Measurements from ENCODE around the gene RNU6-1. TPM values are rescaled to one million over a fixed set of nuclear protein-coding genes. Genes with fewer than 3 reads are reported as not detected.

RNU6-1 gene
- total and polyA plus RNA-seq, 2 donors (not counting 3 experiments of a cell fraction or from before 2014, with no cell fraction given) = not detected

DNA sequence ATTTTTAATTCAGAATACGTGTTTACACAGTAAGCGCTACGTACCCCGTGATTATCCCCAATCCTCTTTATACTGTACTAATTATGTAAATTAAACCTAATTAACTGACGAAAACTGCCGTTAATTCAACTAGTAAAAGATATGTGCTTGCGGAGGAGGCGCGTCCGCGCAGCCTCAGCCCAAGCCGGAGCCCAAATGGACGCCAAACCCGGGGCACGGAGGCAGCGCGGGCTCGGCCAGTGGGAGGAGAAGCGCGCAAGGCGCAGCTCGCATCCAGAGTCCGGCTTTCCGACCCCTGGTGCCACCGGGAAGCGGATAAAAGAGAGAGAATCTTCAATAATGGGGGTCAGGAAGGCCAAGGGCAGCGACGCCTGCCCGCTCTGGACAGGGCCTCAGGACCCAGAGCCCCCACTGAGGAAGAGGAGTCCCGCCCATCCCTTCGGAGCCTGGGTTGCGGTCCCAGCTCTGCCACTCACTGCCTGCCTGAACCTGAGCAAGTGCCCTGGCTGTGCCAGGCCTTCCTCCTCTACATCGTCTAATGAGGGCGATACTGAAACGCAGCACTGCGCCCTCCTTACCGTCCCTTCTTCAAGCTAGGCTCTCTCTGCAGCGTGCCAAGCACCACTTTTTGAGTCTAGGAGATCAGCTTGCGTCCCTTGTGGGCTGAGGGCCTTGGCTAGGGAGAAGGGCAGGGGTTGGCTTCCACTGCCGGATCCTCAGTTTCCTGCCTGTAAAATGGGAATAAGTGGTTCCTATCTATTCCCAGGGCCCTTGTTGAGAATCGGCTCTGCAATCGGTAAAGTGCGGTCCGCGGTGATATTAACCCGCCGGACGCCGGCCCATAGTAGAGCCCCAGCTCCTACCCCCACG is 19.5 kb downstream of the RNU6-1 start:
- dilution Hi-C loops (cut with MboI; ENCODE audit: extremely low pct_ligation_motif_present, low sequenced_read_pairs) = no loop called here

DNA sequence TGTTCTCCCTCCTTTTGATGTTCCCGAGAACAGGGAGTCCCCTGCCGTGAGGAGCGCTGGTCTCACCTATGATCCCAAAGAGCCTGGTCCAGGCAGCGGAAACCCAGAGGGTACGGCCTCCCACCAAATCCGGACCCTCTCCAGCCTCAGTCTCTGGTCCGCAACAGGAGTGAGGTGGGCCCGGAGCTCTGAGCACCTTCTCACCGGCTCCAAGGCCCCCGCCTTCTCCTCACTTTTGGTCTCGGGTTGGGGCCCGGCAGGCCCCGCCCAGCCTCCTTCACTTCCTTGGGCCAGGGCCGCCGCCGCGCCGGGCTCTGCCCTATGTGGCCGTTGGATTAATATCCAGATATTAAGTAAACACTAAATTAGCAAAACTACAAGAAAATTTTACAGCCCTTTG is 20.2 kb downstream of the RNU6-1 start:
- Histone ChIP-seq H3K9ac (replicated peaks; ENCODE audit: extremely low read depth, insufficient read depth, low read length) (no peak overlapping the region), H2AFZ (ENCODE audit: low read depth, low read length) (no peak overlapping the region), H3K4me1 (ENCODE audit: control insufficient read depth, extremely low read depth, insufficient read depth, low read length) (no peaks in the 10 kb centered on the region), H3K27me3 (ENCODE audit: control insufficient read depth in 2 of 2, insufficient read depth in 2 of 2, low read length in 2 of 2) (peaks cover 57 to 71% of the 10 kb centered on the region in 2 experiments), H3K79me2 (ENCODE audit: control insufficient read depth, insufficient read depth, low read length) (no peaks in the 10 kb centered on the region), H3K4me3 (replicated peaks in 1 of 3; ENCODE audit: insufficient read depth in 1 of 3, low read depth in 1 of 3, low read length in 3 of 3) (no peak overlapping the region), H4K20me1 (replicated peaks; ENCODE audit: control insufficient read depth, extremely low read depth, insufficient read depth, low read length) (no peaks in the 10 kb centered on the region), H3K9me3 (replicated peaks; ENCODE audit: control insufficient read depth, insufficient read depth, low read length) (no peaks in the 10 kb centered on the region), H3K4me2 (ENCODE audit: insufficient read depth, low read length) (no peak overlapping the region), H3K36me3 (ENCODE audit: control insufficient read depth in 2 of 2, extremely low read depth in 1 of 2, insufficient read depth in 2 of 2, low read length in 2 of 2) (no peaks in the 10 kb centered on the region), H3K27ac (ENCODE audit: insufficient read depth, low read depth, low read length) (no peak overlapping the region), H3K9me1 (replicated peaks; ENCODE audit: control insufficient read depth, extremely low read depth, insufficient read depth, low read length) (no peaks in the 10 kb centered on the region)
- TF ChIP-seq GATA2 (IDR thresholded peaks at IDR 0.05; ENCODE audit: insufficient read depth, insufficient read length, low read depth, low read length) = no peak
- TF ChIP-seq EZH2 (IDR thresholded peaks at IDR 0.05; ENCODE audit: borderline replicate concordance, low read depth, low read length, severe bottlenecking) = peak; percentile 28
- DNase-seq (ENCODE audit: low read depth, low spot score) (no peak), FAIRE-seq (no peak)
- no TSS peak for BruUV-seq (replicated peaks)
- dilution Hi-C loops (cut with MboI; ENCODE audit: extremely low pct_ligation_motif_present, low sequenced_read_pairs) (no loop called here), intact Hi-C loops (cut with micrococcal nuclease) (no loop called here)
- POLR2A ChIA-PET = no interaction called here
- CTCF ChIA-PET = interaction anchor here (0.6 kb wide), 1 partner anchor 11 kb away, joined by 3 read pairs; no protein-coding TSS in a partner anchor

More for the DNA sequence above, 19.5 kb downstream of the RNU6-1 start:
- Histone ChIP-seq H3K27ac (ENCODE audit: insufficient read depth, low read depth, low read length) (no peak overlapping the region), H3K4me2 (ENCODE audit: insufficient read depth, low read length) (no peak overlapping the region), H3K9me1 (replicated peaks; ENCODE audit: control insufficient read depth, extremely low read depth, insufficient read depth, low read length) (no peaks in the 10 kb centered on the region), H3K27me3 (ENCODE audit: control insufficient read depth in 2 of 2, insufficient read depth in 2 of 2, low read length in 2 of 2) (peaks cover 62 to 77% of the 10 kb centered on the region in 2 experiments), H3K4me1 (ENCODE audit: control insufficient read depth, extremely low read depth, insufficient read depth, low read length) (no peaks in the 10 kb centered on the region), H3K9ac (replicated peaks; ENCODE audit: extremely low read depth, insufficient read depth, low read length) (no peak overlapping the region), H3K36me3 (ENCODE audit: control insufficient read depth in 2 of 2, extremely low read depth in 1 of 2, insufficient read depth in 2 of 2, low read length in 2 of 2) (no peaks in the 10 kb centered on the region), H2AFZ (ENCODE audit: low read depth, low read length) (no peak overlapping the region), H4K20me1 (replicated peaks; ENCODE audit: control insufficient read depth, extremely low read depth, insufficient read depth, low read length) (no peaks in the 10 kb centered on the region), H3K79me2 (ENCODE audit: control insufficient read depth, insufficient read depth, low read length) (no peaks in the 10 kb centered on the region), H3K9me3 (replicated peaks; ENCODE audit: control insufficient read depth, insufficient read depth, low read length) (no peaks in the 10 kb centered on the region), H3K4me3 (replicated peaks in 1 of 3; ENCODE audit: insufficient read depth in 1 of 3, low read depth in 1 of 3, low read length in 3 of 3) (no peak overlapping the region)
- FAIRE-seq (no peak), DNase-seq (ENCODE audit: low read depth, low spot score) (no peak)
- intact Hi-C loops (cut with micrococcal nuclease) = no loop called here
- ChIA-PET CTCF (interaction anchor here (1.1 kb wide), 1 partner anchor 15 kb away, joined by 9 read pairs; no protein-coding TSS in a partner anchor), POLR2A (no interaction called here)
- TF ChIP-seq FOS (IDR thresholded peaks at IDR 0.05; ENCODE audit: borderline replicate concordance, insufficient read depth, low read length) = no peak
- peak; percentile 55 for TF ChIP-seq EZH2 (IDR thresholded peaks at IDR 0.05; ENCODE audit: borderline replicate concordance, low read depth, low read length, severe bottlenecking)
- BruUV-seq (replicated peaks) = no TSS peak

All from endothelial cell of umbilical vein (primary cell).